ENCODE measurements around the gene ENG.

The ENG gene

GRCh38 chr9:127801955-127802575 lies 52.4 kb downstream of the ENG start (continued):
- TF ChIP-seq PBX3 (CRISPR knock-in tag; IDR thresholded peaks at IDR 0.05) (no peak), ZNF404 (tag by site-specific recombination; IDR thresholded peaks at IDR 0.05) (no peak), ZNF792 (tag by site-specific recombination; IDR thresholded peaks at IDR 0.05) (no peak), ZNF341 (tag by site-specific recombination; IDR thresholded peaks at IDR 0.05; ENCODE audit: low read depth) (0 out of 2 replicates have a peak, but pooled peaks have one; percentile 12), ZNF670 (tag by site-specific recombination; IDR thresholded peaks at IDR 0.05; ENCODE audit: low read depth) (no peak), REST (tag by site-specific recombination; IDR thresholded peaks at IDR 0.05) (no peak), SCRT2 (tag by site-specific recombination; IDR thresholded peaks at IDR 0.05) (no peak), FEZF1 (tag by site-specific recombination; IDR thresholded peaks at IDR 0.05) (no peak), YY2 (tag by site-specific recombination; IDR thresholded peaks at IDR 0.05) (no peak), ZNF24 (tag by site-specific recombination; IDR thresholded peaks at IDR 0.05) (no peak), ZNF747 (tag by site-specific recombination; IDR thresholded peaks at IDR 0.05) (no peak), ZNF366 (tag by site-specific recombination; conservative IDR thresholded peaks at IDR 0.05) (peak; percentile 30; the same call in 1 of the 2 replicates), ZNF626 (tag by site-specific recombination; IDR thresholded peaks at IDR 0.05) (no peak), ZNF391 (tag by site-specific recombination; IDR thresholded peaks at IDR 0.05; ENCODE audit: borderline replicate concordance, low read depth) (no peak), ZNF148 (tag by site-specific recombination; IDR thresholded peaks at IDR 0.05; ENCODE audit: borderline replicate concordance) (no peak), ZNF335 (tag by site-specific recombination; conservative IDR thresholded peaks at IDR 0.05) (peak; percentile 87; the same call in 1 of the 2 replicates), HIC1 (tag by site-specific recombination; IDR thresholded peaks at IDR 0.05) (no peak), ZNF664 (tag by site-specific recombination; IDR thresholded peaks at IDR 0.05) (no peak), ZBTB1 (tag by site-specific recombination; IDR thresholded peaks at IDR 0.05) (no peak), PRDM2 (tag by site-specific recombination; IDR thresholded peaks at IDR 0.05; ENCODE audit: borderline replicate concordance) (no peak), ZNF202 (tag by site-specific recombination; IDR thresholded peaks at IDR 0.05; ENCODE audit: borderline replicate concordance) (no peak), SCRT1 (tag by site-specific recombination; IDR thresholded peaks at IDR 0.05; ENCODE audit: borderline replicate concordance) (no peak), ZNF26 (tag by site-specific recombination; IDR thresholded peaks at IDR 0.05) (no peak)

Data from HEK293 (cell line).